Lung microvascular endothelial cell (primary cell): ENCODE data around the gene NAMPT. TPM values are rescaled to one million over a fixed set of nuclear protein-coding genes. Genes with fewer than 3 reads are reported as not detected.
A peak's percentile ranks its signal among the peaks of the same experiment; 100 is the strongest.
"Not testable (repeated sequence)": the region's sequence is repeated elsewhere in the genome, so short reads cannot be mapped to it uniquely, and the experiment has no call there.

Experiments
- DNase-seq, 2 donors: peaks; one replicate each; pipeline versions ENCODE4 v3.0.0 to v3.0.0-alpha.2; 2010; ENCODE audit warnings: low read depth in 2 of 2
- total RNA-seq: library from RNA; depleted of rRNA; stranded (reverse); fragments of >200 nt; gene quantifications from 2 replicates; pipeline ENCODE4 v1.2.1, GENCODE V29; 2014

Gene NAMPT
- total RNA-seq, result 172 and 320 TPM in 2 replicates

- no peak for DNase-seq
Measured at GRCh38 chr7:106284714-106285050, at the start of gene NAMPT. TSS of gene NAMPT (minus strand) at chr7:106284983. CDS start at chr7:106284884, 99 bp downstream.

DNA sequence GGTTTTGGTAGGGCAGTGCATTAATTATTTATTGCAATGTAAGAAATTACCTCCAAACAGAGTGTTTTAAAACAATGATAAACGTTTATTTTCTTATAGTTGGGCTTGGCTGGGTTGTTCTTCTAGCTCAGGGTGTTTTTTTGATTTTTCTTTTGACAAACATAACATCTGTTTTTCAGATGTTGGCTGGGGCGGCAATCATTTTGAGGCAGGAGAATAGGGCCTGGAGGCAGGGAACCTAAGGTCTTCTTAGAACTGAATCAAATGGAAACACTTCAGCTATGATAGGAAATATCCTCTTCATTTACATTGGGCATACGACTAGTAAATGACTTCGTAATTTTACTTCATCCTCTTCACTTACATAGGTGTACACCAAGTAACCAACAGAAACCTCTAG lies 47.4 kb upstream of the NAMPT start:
- no peak for DNase-seq

DNA sequence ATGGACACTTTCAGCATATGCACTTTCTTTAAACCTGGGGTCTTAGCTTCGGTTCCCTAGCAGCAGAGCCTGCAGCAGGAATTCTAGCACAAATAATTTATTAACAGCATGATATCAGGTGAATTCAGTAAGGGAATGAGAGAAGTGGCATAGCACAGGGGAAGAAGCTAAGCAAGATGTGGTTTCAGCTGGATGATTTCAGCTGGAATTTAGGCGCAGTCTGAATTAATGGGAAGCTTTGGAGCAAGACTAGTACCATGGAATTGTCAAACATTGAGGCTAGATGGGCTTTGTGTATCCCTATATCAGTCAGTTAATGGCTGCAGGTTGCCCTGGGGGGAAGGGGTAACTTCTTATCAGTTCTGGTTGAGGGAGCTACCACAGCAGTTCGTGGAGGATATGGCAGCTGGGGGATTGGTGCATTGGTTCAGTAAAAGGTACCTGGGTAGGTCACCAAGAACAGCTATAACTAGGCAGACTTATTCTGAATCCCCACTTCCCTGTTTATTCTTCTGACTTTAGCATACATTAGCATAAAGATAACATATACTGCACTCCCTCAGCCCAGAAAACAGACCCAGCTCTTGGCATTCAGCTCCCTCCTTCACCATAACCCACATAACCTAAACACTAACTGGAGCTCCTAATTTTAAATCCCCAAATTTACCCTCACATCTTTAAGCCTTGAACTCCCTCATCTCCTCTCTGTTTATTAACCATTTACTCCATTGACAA lies 46.8 kb upstream of the NAMPT start:
- DNase-seq, result no peak

- DNase-seq, result peak; percentile 11 to 66
Measured at GRCh38 chr7:106329971-106330733, 45.4 kb upstream of the NAMPT start.

DNA sequence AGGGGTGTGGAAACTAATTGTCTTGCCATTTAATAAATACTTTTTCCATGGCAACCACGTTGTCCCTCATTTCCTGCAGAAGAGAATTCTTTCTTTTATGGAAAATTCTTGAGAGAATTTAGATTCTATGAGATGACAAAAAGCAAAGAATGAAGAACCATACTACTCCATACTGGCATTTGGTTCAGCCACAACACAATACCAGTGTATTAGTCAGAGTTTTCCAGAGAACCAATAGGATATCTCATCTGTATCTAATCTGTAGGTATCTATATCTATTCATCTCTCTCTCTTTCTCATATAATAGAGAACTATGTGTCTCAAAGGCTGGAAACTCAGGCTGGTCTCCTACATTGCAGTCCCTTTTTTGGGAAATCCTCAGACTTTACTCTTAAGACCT lies 44.6 kb upstream of the NAMPT start:
- no peak for DNase-seq

DNA sequence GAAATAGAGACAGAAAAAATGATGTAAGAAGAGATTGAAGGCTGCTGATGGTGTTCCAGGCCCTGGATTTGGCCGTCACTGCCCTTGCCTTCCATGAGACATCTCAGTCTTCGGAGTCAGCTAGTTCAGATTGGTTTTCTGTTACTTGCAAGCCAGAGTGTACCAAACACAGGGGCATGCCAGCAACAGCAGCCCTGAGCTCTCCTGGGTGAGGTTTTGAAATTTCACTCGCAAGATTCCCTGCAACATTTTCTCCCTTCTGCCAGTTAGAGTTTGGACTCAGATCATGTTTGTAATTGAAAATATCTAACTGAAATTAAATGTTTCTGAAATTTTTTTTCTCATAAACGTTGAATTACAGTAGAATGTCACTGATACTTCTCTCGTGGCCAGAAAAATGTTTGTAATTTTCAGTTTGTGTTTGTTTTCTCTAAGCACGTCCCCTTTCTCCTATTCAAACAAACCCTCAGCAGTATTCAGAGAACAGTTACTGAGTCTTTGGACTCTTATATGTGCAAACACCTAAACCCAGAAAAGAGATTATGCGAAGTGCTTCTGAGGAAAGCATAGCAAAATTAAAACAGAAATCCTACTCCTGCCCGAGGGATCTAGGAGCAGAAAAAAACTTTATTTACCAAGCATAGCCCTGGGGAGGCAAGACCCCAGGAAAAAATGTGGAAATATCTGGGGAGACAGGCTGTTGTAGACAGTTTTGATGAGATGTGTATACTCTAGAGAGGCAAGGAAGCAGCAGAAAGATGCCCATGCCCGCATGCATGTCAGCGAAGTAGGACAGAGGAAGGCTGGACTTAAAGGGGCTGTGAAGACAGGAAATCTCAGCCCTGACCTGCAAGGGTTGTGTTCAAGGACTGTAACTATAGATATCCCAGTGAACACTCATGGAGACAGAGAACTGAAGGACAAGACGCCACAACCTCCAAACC lies 43.0 kb upstream of the NAMPT start:
- no peak for DNase-seq

GRCh38 chr7:106326594-106327537 lies 42.1 kb upstream of the NAMPT start:
- no peak for DNase-seq

DNA sequence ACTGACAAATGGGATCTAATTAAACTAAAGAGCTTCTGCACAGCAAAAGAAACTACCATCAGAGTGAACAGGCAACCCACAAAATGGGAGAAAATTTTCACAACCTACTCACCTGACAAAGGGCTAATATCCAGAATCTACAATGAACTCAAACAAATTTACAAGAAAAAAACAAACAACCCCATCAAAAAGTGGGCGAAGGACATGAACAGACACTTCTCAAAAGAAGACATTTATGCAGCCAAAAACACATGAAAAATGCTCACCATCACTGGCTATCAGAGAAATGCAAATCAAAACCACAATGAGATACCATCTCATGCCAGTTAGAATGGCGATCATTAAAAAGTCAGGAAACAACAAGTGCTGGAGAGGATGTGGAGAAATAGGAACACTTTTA lies 39.7 kb upstream of the NAMPT start:
- not testable (repeated sequence) for DNase-seq

DNA sequence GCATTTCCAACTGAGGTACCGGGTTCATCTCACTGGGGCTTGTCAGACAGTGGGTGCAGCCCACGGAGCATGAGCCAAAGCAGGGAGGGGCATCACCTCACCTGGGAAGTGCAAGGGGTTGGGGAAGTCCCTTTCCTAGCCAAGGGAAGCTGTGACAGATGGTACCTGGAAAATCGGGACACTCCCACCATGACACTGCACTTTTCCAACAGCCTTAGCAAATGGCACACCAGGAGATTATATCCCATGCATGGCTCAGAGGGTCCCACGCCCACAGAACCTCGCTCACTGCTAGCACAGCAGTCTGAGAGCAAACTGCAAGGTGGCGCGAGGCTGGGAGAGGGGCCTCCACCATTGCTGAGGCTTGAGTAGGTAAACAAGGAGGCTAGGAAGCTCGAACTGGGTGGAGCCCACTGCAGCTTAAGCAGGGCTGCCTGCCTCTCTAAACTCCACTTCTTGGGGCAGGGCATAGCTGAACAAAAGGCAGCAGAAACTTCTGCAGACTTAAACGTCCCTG lies 35.5 kb upstream of the NAMPT start:
- DNase-seq, result not testable (repeated sequence)

GRCh38 chr7:106318482-106318881 lies 33.7 kb upstream of the NAMPT start:
- DNase-seq, result no peak

DNA sequence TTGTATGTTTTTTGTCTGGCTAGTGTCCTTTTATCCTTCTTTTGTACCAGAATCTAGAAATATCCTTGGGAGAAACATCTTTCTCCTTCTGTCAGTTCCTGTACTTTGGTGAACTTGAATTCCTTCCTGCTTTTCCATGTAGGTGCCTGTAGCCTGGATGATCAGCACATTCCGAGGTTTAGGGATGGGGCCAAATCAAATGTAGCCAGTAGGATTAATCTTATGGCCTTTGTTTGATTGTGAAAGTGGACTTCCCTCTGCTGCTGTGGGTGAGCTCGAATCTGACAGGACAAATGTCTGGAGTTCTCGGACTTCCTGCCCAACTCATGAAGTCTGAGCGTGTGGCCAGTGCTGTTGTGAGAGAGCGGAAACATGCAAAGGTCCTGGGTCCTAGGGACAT lies 33.2 kb upstream of the NAMPT start:
- no peak for DNase-seq

DNA sequence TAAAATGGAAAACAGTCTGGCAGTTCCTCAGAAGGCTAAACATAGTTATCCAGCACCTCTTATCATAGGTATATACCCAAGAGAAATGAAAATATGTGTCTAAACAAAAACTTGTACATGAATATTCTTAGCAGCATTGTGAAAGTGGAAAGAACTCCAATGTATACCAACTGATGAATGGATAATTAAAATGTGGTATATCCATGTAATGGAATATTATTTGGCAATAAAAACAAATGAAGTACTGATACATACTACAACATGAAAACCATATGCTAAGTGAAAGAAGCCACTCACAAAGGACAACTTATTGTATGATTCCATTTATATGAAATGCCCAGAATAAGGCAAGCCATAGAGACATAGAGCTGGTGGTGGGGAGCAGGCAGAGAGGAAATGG lies 32.2 kb upstream of the NAMPT start:
- DNase-seq, result no peak

GRCh38 chr7:106314875-106315274 lies 30.1 kb upstream of the NAMPT start:
- no peak for DNase-seq

DNA sequence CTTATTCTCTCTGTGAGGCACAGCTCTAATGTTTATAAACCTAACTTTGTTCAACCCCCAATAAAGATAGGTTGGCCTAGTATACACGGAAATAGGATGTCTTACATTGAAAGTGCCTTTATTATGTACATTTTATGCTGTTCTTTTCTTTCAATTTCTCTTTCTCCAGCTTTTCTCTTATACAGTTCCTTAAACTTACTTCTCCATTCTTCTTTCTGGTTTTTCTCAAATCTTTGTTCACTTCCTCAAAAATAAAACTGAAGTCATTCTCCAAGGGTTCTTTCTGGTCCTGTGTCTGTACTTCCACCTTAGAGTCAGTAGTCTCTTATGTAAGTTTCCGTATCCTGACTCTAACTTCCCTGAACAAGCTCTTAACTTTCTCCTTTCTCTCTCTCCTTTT lies 29.2 kb upstream of the NAMPT start:
- DNase-seq, result no peak

- DNase-seq, result peak; percentile 11 to 54
Measured at GRCh38 chr7:106313456-106313901, 28.7 kb upstream of the NAMPT start.

GRCh38 chr7:106312906-106313305 lies 28.1 kb upstream of the NAMPT start:
- no peak for DNase-seq

DNA sequence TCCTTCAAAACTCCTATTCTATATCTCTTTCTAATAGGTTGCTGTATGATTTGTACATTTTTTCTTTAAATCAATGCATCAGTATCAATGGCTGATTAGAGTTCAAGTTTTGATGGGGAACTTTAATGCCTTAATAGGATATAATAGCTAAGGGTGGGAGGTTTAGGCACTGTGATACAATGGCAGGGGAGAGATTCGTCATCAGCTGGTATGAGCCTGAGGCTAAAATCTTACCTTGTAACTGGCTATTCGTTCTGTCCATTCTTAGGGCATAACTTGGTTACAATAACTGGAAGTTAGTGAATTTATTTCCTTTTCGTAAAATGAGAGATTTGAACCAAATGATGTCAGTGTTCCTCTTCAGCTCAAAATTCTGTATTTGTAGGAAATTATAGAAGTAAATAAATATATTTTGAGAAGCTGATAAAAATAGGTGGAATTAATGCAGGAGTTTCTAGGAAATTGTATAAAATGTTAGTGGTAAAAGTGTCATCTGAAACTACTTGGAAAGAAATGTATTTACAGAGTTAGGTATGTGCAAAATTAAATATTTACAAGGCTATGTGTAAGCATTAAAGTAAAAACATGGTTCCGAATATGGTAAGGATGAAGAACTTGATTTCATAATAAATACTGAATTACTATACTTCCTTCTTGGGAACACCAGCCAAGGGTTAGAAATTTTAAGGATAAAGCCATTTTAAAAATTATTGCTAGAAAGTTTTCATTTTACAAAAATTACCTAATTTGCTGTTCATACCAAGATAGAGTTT lies 27.5 kb upstream of the NAMPT start:
- DNase-seq, result no peak

GRCh38 chr7:106309362-106309761 lies 24.6 kb upstream of the NAMPT start:
- no peak for DNase-seq

DNA sequence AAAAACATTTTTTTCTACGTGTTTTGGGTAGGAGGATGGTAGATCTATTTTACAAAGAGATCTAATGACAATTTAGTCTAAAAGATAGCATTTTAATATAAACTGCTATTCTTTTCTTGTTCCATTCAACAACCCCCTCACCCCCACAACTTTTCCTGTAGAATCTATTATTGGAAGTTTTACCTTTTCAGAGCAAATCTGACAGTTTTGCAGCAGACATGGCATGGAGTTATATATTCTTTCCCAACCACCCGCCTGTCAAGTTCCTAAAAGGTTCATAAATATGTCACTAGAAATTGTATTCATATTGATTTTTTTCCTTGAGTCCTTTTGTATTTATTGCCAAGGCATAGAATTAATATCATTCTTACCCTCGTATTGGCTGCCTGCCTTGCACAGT lies 21.5 kb upstream of the NAMPT start:
- DNase-seq, result no peak

- DNase-seq, result no peak
Measured at GRCh38 chr7:106305732-106306131, 20.9 kb upstream of the NAMPT start.
